Epidermal melanocyte (primary cell): ENCODE measurements around the gene ARID4B.

ENCODE experiments used
- DNase-seq: peaks from one replicate; pipeline ENCODE4 v3.0.0; 2011; ENCODE audit warnings: low spot score; ENCODE audit not compliant: insufficient read length

ARID4B gene

GRCh38 chr1:235129774-235130570 lies 198.0 kb downstream of the ARID4B start:
- DNase-seq, result no peak

DNA sequence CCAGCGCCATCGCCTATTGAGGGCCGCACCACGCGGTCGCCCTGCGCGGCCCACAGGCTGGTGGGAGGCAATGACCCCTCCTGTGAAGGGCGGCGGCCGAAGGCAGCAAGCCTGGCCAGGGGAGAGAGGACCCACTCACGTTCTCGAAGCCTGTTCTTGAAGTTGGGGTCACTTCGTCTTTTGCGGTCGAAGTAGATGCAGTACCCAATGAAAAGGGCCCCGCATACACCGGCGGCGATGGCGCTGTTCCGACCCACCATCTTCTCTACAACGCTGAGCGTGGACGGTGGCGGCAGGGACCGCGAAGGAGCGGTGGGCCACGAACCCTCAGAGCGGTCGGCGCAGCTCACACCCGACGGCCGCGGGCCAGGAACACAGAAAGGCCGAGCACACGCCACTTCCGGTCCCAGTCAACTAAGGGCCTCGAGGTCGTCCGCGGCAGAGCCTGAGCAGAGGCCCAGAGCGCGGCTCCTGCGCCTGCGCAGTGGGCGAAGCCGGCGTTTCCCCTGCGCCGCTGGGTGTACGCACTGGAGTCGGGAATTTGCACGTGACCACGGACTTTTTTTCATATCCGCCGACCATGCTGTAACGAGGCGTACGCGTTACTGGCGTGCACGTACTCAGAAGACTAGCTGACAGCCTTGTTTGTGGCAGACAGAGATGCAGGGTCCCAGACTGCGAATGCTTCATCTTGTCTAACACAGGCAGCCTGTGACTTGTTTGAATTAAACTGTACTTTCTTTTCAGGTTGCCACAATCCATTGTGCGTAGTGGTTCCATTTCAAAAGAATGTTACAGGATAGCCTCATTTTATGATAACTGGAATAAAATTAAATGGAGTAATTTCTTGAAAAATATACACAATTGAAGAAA lies 199.3 kb downstream of the ARID4B start, which contains the start of gene TOMM20:
Gene TOMM20, minus strand, starts transcription at position 382 of the 873 bp plus-strand sequence. Its CDS starts 122 bp downstream, at position 260.
- peak; percentile 92 for DNase-seq

DNA sequence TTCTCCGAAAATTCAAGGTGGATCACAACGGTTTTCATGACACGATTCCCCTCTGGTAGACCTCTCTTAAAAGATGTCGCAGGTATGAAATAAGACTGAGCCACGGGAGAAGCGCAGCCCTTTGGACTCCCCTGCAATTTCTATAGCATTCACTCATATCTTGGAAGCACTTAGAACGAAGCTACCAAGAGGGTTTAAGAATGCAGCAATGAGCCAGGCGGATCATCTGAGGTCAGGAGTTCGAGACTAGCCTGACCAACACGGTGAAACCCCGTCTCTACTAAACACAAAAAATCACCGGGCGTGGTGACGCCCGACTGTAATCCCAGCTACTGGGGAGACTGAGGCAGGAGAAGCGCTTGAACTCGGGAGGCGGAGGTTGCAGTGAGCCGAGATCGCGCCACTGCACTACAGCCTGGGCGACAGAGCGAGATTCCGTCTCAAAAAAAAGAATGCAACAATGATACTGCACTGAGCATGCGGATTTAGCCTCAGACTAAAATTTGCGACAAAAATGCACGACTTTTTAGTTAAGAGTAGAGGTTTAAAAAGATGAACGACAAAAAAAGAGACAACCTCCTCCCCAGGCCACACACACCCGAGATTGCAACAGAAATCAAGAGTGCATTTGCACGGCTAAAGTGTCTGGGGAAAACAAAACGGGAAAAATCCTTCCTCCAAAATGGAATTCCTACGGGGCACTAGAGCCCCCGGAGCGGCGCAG lies 200.1 kb downstream of the ARID4B start:
- DNase-seq, result no peak

- no peak for DNase-seq
Observed at GRCh38 chr1:235127203-235127602, 200.8 kb downstream of the ARID4B start.

DNA sequence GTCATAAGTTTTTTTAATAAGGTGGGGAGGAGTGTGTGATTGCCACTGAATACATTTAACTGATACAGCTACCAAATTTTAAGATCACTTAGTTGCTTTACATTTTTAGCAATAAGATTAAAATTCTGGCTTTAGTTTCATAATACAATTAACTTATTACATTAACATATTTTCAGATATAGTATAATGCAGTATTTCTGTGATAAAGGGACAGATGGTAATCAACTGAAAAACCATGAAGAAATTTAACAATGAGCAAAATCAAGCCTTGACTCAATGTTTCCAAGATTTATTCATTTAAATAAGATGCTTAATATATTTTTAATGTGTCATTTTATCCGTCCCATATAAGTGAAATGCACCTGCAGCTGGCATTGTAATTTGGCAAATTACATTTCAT lies 203.3 kb downstream of the ARID4B start:
- DNase-seq, result no peak

GRCh38 chr1:235124111-235124510 lies 203.9 kb downstream of the ARID4B start:
- no peak for DNase-seq

GRCh38 chr1:235122348-235122747 lies 205.6 kb downstream of the ARID4B start:
- DNase-seq, result no peak
